GM21367 (cell line): ENCODE measurements around the gene HLA-DMA.

Experiments used
- ATAC-seq: cut with Tn5 transposase; IDR thresholded peaks from one replicate; pipeline ENCODE4 v1.9.1; 2021; ENCODE audit not compliant: unreplicated experiment

Gene HLA-DMA

GRCh38 chr6:32933661-32934085, 19.2 kb downstream of the HLA-DMA start:
- ATAC-seq: no peak

- no peak for ATAC-seq
Measured at GRCh38 chr6:32932132-32932868, 20.6 kb downstream of the HLA-DMA start.

GRCh38 chr6:32931211-32931610, 21.7 kb downstream of the HLA-DMA start:
- no peak for ATAC-seq

- no peak for ATAC-seq
Measured at GRCh38 chr6:32922083-32922482, 30.8 kb downstream of the HLA-DMA start.

- no peak for ATAC-seq
Measured at GRCh38 chr6:32920715-32921114, 32.2 kb downstream of the HLA-DMA start.

GRCh38 chr6:32912951-32913350, 39.9 kb downstream of the HLA-DMA start:
- no peak for ATAC-seq

- no peak for ATAC-seq
Measured at GRCh38 chr6:32908897-32909296, 44.0 kb downstream of the HLA-DMA start.

- ATAC-seq: no peak
Measured at GRCh38 chr6:32906539-32906938, 46.4 kb downstream of the HLA-DMA start.

- no peak for ATAC-seq
Measured at GRCh38 chr6:32905078-32905477, 47.8 kb downstream of the HLA-DMA start.

GRCh38 chr6:32903952-32904351, 48.9 kb downstream of the HLA-DMA start:
- no peak for ATAC-seq
